ENCODE data around the gene UMODL1.

UMODL1 gene

GRCh38 chr21:42154237-42155044 is 83.3 kb downstream of the UMODL1 start:
- no peak for DNase-seq (ENCODE audit: low read depth)
- no peak for TF ChIP-seq CTCF (IDR thresholded peaks at IDR 0.05; ENCODE audit: control insufficient read depth, insufficient read depth, low read depth, low read length, missing control alignments)
- no peak overlapping the region for H3K4me3 ChIP-seq (ENCODE audit: control insufficient read depth, low read depth, low read length)

- no peak overlapping the region for H3K4me3 ChIP-seq (ENCODE audit: control insufficient read depth, low read depth, low read length)
- TF ChIP-seq CTCF (IDR thresholded peaks at IDR 0.05; ENCODE audit: control insufficient read depth, insufficient read depth, low read depth, low read length, missing control alignments): no peak
- no peak for DNase-seq (ENCODE audit: low read depth)
These were observed 84.1 kb downstream of the UMODL1 start for GRCh38 chr21:42155045-42155855.

- no peak overlapping the region for H3K4me3 ChIP-seq (ENCODE audit: control insufficient read depth, low read depth, low read length)
- TF ChIP-seq CTCF (IDR thresholded peaks at IDR 0.05; ENCODE audit: control insufficient read depth, insufficient read depth, low read depth, low read length, missing control alignments): no peak
- DNase-seq (ENCODE audit: low read depth): no peak
These were observed 85.8 kb downstream of the UMODL1 start for GRCh38 chr21:42156690-42157605.

GRCh38 chr21:42157606-42158310 is 86.6 kb downstream of the UMODL1 start:
- no peak for DNase-seq (ENCODE audit: low read depth)
- no peak for TF ChIP-seq CTCF (IDR thresholded peaks at IDR 0.05; ENCODE audit: control insufficient read depth, insufficient read depth, low read depth, low read length, missing control alignments)
- no peak overlapping the region for H3K4me3 ChIP-seq (ENCODE audit: control insufficient read depth, low read depth, low read length)

- no peak overlapping the region for H3K4me3 ChIP-seq (ENCODE audit: control insufficient read depth, low read depth, low read length)
- DNase-seq (ENCODE audit: low read depth): no peak
- no peak for TF ChIP-seq CTCF (IDR thresholded peaks at IDR 0.05; ENCODE audit: control insufficient read depth, insufficient read depth, low read depth, low read length, missing control alignments)
These were observed 87.7 kb downstream of the UMODL1 start for GRCh38 chr21:42158846-42159245.
